K562 (cell line): ENCODE measurements around the gene APOM. TPM values are rescaled to one million over a fixed set of nuclear protein-coding genes. Genes with fewer than 3 reads are reported as not detected.

Source experiments
- ATAC-seq: fragments of 200-7000 bp; cut with Tn5 transposase; 3 replicates; pipeline ENCODE4 v1.9.1; 2020; ENCODE audit warnings: moderate library complexity
- BruUV-seq: library from RNA; stranded (reverse); fragments of 400-500 nt; replicated peaks from 2 replicates; lab custom pipeline; 2021; lab: Mats Ljungman, UMichigan
- CTCF ChIA-PET: fragments of 300-600 bp; formaldehyde crosslinking; extraction: SDS; loops from one replicate; lab custom pipeline; 2021; ENCODE audit warnings: low intra/inter-chr PET ratio; lab: Yijun Ruan, JAX
- POLR2A ChIA-PET: fragments of 300-600, 350-650 bp; sonication (Branson Sonifier 250); formaldehyde crosslinking; extraction: SDS; loops from one replicate; lab custom pipeline; 2021; ENCODE audit warnings: antibody characterized with exemption, inconsistent platforms; lab: Yijun Ruan, JAX
- DNase-seq, 4 experiments: peaks; one replicate each; pipeline versions ENCODE4 v3.0.0 to v3.0.0-alpha.2; 2011 to 2018; ENCODE audit warnings: low spot score in 3 of 4, mixed read lengths in 3 of 4; ENCODE audit errors: extremely low read depth in 1 of 4
- FAIRE-seq: peaks from 2 replicates; lab custom pipeline; 2011; peaks lifted over from hg19 to GRCh38; lab: Jason Lieb, UNC
- H2AFZ ChIP-seq: 2 replicates; pipeline ENCODE4 v1.6.0; 2011; ENCODE audit warnings: low read depth, low read length, control low read depth, inconsistent platforms
- H3K27ac ChIP-seq: fragments of 200-600 bp; 3 replicates; pipeline ENCODE4 v1.8.0; 2011; ENCODE audit warnings: low read depth, mild to moderate bottlenecking, control low read depth, inconsistent platforms, low read length, moderate library complexity, mixed read lengths; ENCODE audit errors: extremely low read depth
- H3K27me3 ChIP-seq, 2 experiments: fragments of 300-600 bp in 1 of 2; 2 replicates in 1 of 2; 3 replicates in 1 of 2; pipeline versions ENCODE4 v1.6.0 to v1.8.0; 2011; ENCODE audit warnings: inconsistent platforms in 2 of 2, low read length in 2 of 2, mild to moderate bottlenecking in 1 of 2, mixed read lengths in 1 of 2, moderate library complexity in 1 of 2; ENCODE audit not compliant: control insufficient read depth in 2 of 2, insufficient read depth in 2 of 2
- H3K36me3 ChIP-seq: fragments of 300-600 bp; 3 replicates; pipeline ENCODE4 v1.8.0; 2011; ENCODE audit warnings: mild to moderate bottlenecking, low read length, inconsistent platforms; ENCODE audit not compliant: control insufficient read depth, insufficient read depth
- H3K4me1 ChIP-seq, 2 experiments: fragments of 200-600 bp in 1 of 2; replicated peaks in 1 of 2; 2 replicates in 1 of 2; 3 replicates in 1 of 2; pipeline versions ENCODE4 v1.5.1 to v1.8.0; 2011; ENCODE audit warnings: inconsistent platforms in 2 of 2, low read length in 2 of 2, mild to moderate bottlenecking in 1 of 2, mixed read lengths in 1 of 2, moderate library complexity in 1 of 2; ENCODE audit not compliant: control insufficient read depth in 2 of 2, insufficient read depth in 2 of 2
- H3K4me2 ChIP-seq: 2 replicates; pipeline ENCODE4 v1.6.1; 2011; ENCODE audit warnings: low read length, control low read depth, inconsistent platforms, mixed read lengths; ENCODE audit not compliant: insufficient read depth
- H3K4me3 ChIP-seq: fragments of 200-600 bp; sonication (generic), shearing (Covaris generic); 2 replicates; pipeline ENCODE4 v1.5.1; 2016; ENCODE audit warnings: control low read depth, inconsistent platforms
- H3K79me2 ChIP-seq: fragments of 200-600 bp; 3 replicates; pipeline ENCODE4 v1.8.0; 2011; ENCODE audit warnings: low read length, inconsistent platforms; ENCODE audit not compliant: control insufficient read depth, insufficient read depth
- H3K9ac ChIP-seq, 2 experiments: 2 replicates each; pipeline versions ENCODE4 v1.6.0 to v1.6.1; 2011; ENCODE audit warnings: low read depth in 2 of 2, low read length in 2 of 2, control low read depth in 1 of 2, inconsistent platforms in 1 of 2, mild to moderate bottlenecking in 1 of 2, mixed read lengths in 1 of 2; ENCODE audit not compliant: insufficient read depth in 1 of 2
- H3K9me1 ChIP-seq: one replicate; pipeline ENCODE4 v1.6.0; 2011; ENCODE audit warnings: inconsistent platforms, mild to moderate bottlenecking, low read length, moderate library complexity; ENCODE audit not compliant: control insufficient read depth, insufficient read depth
- H3K9me3 ChIP-seq: replicated peaks from 2 replicates; pipeline ENCODE4 v1.5.1; 2011; ENCODE audit warnings: low read depth, low read length, inconsistent platforms; ENCODE audit not compliant: control insufficient read depth, insufficient read depth
- H4K20me1 ChIP-seq: replicated peaks from 2 replicates; pipeline ENCODE4 v1.6.1; 2011; ENCODE audit warnings: low read length, inconsistent platforms, mixed read lengths; ENCODE audit not compliant: control insufficient read depth, insufficient read depth
- CBFB ChIP-seq: sonication (generic); formaldehyde crosslinking; IDR thresholded peaks from 2 replicates; pipeline ENCODE4 v1.4.0; 2020; ENCODE audit warnings: mild to moderate bottlenecking, missing genetic modification reagents
- MTA2 ChIP-seq: fragments of 450-650 bp; IDR thresholded peaks from 2 replicates; pipeline ENCODE4 v1.6.1; 2016; ENCODE audit warnings: low read depth
- NR2F6 ChIP-seq: fragments of 450-650 bp; formaldehyde crosslinking; IDR thresholded peaks from 2 replicates; pipeline ENCODE4 v1.4.0; 2020; ENCODE audit warnings: mild to moderate bottlenecking
- POLR2A ChIP-seq: fragments of 450-650 bp; conservative IDR thresholded peaks from 2 replicates; pipeline ENCODE4 v1.6.1; 2016
- POLR2G ChIP-seq: fragments of 200-400 bp; formaldehyde crosslinking; IDR thresholded peaks from 2 replicates; pipeline ENCODE4 v1.6.1; 2017; ENCODE audit warnings: low read depth, mild to moderate bottlenecking, antibody characterized with exemption, low read length, moderate library complexity
- RBFOX2 ChIP-seq: fragments of 200-400 bp; formaldehyde crosslinking; IDR thresholded peaks from 2 replicates; pipeline ENCODE4 v1.6.1; 2017; ENCODE audit warnings: low read depth, mild to moderate bottlenecking, low read length, moderate library complexity
- SUPT5H ChIP-seq: fragments of 450-650 bp; IDR thresholded peaks from 2 replicates; pipeline ENCODE4 v1.6.1; 2016
- TGIF2 ChIP-seq: sonication (generic); formaldehyde crosslinking; IDR thresholded peaks from 2 replicates; pipeline ENCODE4 v1.8.1; 2022; ENCODE audit warnings: mild to moderate bottlenecking, missing genetic modification reagents, moderate library complexity
- ZC3H4 ChIP-seq: sonication (generic); formaldehyde crosslinking; IDR thresholded peaks from 2 replicates; pipeline ENCODE4 v1.9.0; 2021; ENCODE audit warnings: missing genetic modification reagents, borderline replicate concordance
- ZNF174 ChIP-seq: fragments of 250-450 bp; sonication (Bioruptor Pico); IDR thresholded peaks from 2 replicates; pipeline ENCODE4 v1.4.0; 2020; ENCODE audit warnings: mild to moderate bottlenecking
- ZNF175 ChIP-seq: fragments of 200-800 bp; sonication (Bioruptor generic); IDR thresholded peaks from 2 replicates; pipeline ENCODE4 v1.6.1; 2016; ENCODE audit warnings: low read depth, mild to moderate bottlenecking, missing genetic modification characterization, missing compliant biosample characterization
- WGBS: fragments of 100-300 bp; shearing (Covaris generic); methylation state at CpG from one replicate; pipeline ENCODE4 v1.1.6; 2016; ENCODE audit warnings: low coverage, mixed read lengths; ENCODE audit not compliant: insufficient coverage; ENCODE audit errors: missing lambda C conversion rate; 5-methylcytosine and 5-hydroxymethylcytosine counted together
- in situ Hi-C: fragments of 300-500 bp; cut with MboI; formaldehyde crosslinking; loops from 4 replicates; pipeline ENCODE4 v1.15.0; 2018; ENCODE audit warnings: inconsistent platforms, mixed read lengths
- intact Hi-C: fragments of 100-400 bp; cut with micrococcal nuclease; formaldehyde crosslinking; loops from 2 replicates; pipeline ENCODE4 v1.14.2; 2022
- polyA plus RNA-seq, 8 experiments: library from polyadenylated mRNA; depleted of rRNA in 4 of 8; stranded (reverse) in 5 of 8; unstranded in 3 of 8; fragments of >200 nt; fragmentation: Nextera tagmentation in 2 of 8; fragmentation: Illumina TruSeq in 1 of 8; extraction: Ambion mirVana in 2 of 8; extraction: Trizol in 1 of 8; gene quantifications; 2 replicates each; pipeline versions ENCODE4 v1.2.1 to v1.2.3, GENCODE V29; 2011 to 2014; ENCODE audit warnings: inconsistent platforms in 1 of 8, missing spikeins in 1 of 8
- total RNA-seq, 7 experiments: library from RNA; depleted of rRNA in 6 of 7; stranded (reverse); fragments of >200 nt in 6 of 7; fragmentation: Illumina TruSeq in 2 of 7; extraction: Trizol in 2 of 7; gene quantifications; 2 replicates each; pipeline versions ENCODE4 v1.2.1 to v1.2.3, GENCODE V29; 2011 to 2021; ENCODE audit warnings: low replicate concordance in 1 of 7
- TF ChIP-seq, protein P1 (sequence below), 2 experiments: fragments of 450-650 bp in 1 of 2; sonication (generic) in 1 of 2; formaldehyde crosslinking in 1 of 2; IDR thresholded peaks in 1 of 2; conservative IDR thresholded peaks in 1 of 2; 2 replicates each; pipeline versions ENCODE4 v1.6.1 to v1.8.1; 2016 to 2023; ENCODE audit warnings: mild to moderate bottlenecking in 2 of 2, moderate library complexity in 2 of 2, inconsistent platforms in 1 of 2, missing genetic modification reagents in 1 of 2
- TF ChIP-seq, protein P2 (sequence below): fragments of 450-650 bp; IDR thresholded peaks from 2 replicates; pipeline ENCODE4 v1.6.1; 2016; ENCODE audit warnings: antibody characterized with exemption

APOM gene
- total and polyA plus RNA-seq, 9 of the 15 experiments (the other 6 are each of a cell fraction or from before 2014, with no cell fraction given), result 5.7 to 24.3 (median 10.4) TPM

DNA sequence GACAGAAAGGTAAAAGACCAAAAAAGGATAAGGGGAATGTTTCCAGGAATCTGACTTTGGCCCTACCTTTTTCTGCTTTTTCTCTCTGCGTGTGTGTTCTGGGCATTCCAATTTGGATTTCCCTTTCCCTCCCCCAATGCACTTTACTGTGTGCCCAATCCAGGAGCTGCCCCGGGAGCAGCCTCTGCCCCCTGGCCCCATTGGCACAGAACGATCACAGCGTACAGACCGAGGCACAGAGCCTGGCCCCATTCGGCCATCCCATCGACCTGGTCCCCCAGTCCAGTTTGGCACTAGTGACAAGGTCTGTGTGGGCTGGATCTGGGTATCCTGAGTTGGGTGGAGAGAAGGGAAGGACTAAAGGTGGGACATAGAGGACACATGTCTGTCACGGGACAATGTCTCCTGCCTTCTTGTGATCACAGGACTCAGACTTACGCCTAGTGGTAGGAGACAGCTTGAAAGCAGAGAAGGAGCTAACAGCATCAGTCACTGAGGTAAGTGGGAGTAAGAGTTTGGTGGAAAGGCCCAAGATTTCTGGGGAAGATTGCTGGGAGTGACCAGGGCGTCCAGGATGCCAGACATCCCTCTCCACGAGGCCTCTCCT is 20.6 kb upstream of the APOM start:
- DNase-seq (no peak), ATAC-seq (no peak), FAIRE-seq (no peak)
- CTCF ChIA-PET, result no interaction called here
- no peak overlapping the region for H3K4me3 ChIP-seq
- H3K9me3 ChIP-seq, result no peaks in the 10 kb centered on the region
- TF ChIP-seq SUPT5H (peak; percentile 38), TGIF2 (0 out of 2 replicates have a peak, but pooled peaks have one; percentile 20), POLR2A (0 out of 2 replicates have a peak, but pooled peaks have one; percentile 14), ZNF175 (CRISPR knock-in tag) (no peak), ZC3H4 (0 out of 2 replicates have a peak, but pooled peaks have one; percentile 33), ZNF174 (CRISPR knock-in tag) (no peak), RBFOX2 (peak; percentile 26; the same call in 1 of the 2 replicates), MTA2 (no peak), NR2F6 (CRISPR knock-in tag) (no peak), CBFB (CRISPR knock-in tag) (0 out of 2 replicates have a peak, but pooled peaks have one; percentile 37), POLR2G (peak; percentile 47; the same call in 1 of the 2 replicates)
- TF ChIP-seq, protein P1, sequence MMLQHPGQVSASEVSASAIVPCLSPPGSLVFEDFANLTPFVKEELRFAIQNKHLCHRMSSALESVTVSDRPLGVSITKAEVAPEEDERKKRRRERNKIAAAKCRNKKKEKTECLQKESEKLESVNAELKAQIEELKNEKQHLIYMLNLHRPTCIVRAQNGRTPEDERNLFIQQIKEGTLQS (IDR thresholded peaks at IDR 0.05), result no peak
- TF ChIP-seq, protein P1 (CRISPR knock-in tag; conservative IDR thresholded peaks at IDR 0.05), result no peak
- TF ChIP-seq, protein P2, sequence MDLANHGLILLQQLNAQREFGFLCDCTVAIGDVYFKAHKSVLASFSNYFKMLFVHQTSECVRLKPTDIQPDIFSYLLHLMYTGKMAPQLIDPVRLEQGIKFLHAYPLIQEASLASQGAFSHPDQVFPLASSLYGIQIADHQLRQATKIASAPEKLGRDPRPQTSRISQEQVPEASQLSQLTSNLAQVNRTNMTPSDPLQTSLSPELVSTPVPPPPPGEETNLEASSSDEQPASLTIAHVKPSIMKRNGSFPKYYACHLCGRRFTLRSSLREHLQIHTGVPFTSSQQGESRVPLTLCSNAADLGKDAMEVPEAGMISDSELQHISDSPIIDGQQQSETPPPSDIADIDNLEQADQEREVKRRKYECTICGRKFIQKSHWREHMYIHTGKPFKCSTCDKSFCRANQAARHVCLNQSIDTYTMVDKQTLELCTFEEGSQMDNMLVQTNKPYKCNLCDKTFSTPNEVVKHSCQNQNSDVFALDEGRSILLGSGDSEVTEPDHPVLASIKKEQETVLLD, result no peak
- H3K79me2 ChIP-seq, result peaks cover 6% of the 10 kb centered on the region; the same call in 1 of the 3 replicates
- BruUV-seq, result no TSS peak
- in situ Hi-C loops, result no loop called here
- peaks cover 98% of the 10 kb centered on the region for H3K36me3 ChIP-seq
- H3K4me1 ChIP-seq, result peaks cover 3 to 27% of the 10 kb centered on the region in 2 experiments; a peak in 4 of 5 replicates
- peaks cover 27% of the 10 kb centered on the region for H4K20me1 ChIP-seq
- H3K27ac ChIP-seq, result no peak overlapping the region
- H3K4me2 ChIP-seq, result no peak overlapping the region
- intact Hi-C loops, result no loop called here
- H2AFZ ChIP-seq, result no peak overlapping the region
- 76% methylated on average over 11 of the region's 11 CpGs for WGBS
- H3K9me1 ChIP-seq, result no peaks in the 10 kb centered on the region
- peak overlapping the region in 1 of 2 experiments; percentile 50; a peak in 2 of 4 replicates for H3K9ac ChIP-seq
- POLR2A ChIA-PET, result interaction anchor here (0.6 to 14.8 kb wide), 7 partner anchors 9 to 103 kb away, joined by 3 to 274 read pairs (median 20); partner anchors contain the start of genes APOM, BAG6, GPANK1 and PRRC2A
- H3K27me3 ChIP-seq, result no peaks in the 10 kb centered on the region
